NCI-H2081 treated with DMSO at 0.1 percent for 48 hours (cell line): Measurements from ENCODE around the gene SLC35B1.
"Not testable (repeated sequence)": the region's sequence is repeated elsewhere in the genome, so short reads cannot be mapped to it uniquely, and the experiment has no call there.

Experiments used
- DNase-seq: peaks from one replicate; lab custom pipeline; 2025; lab: John Stamatoyannopoulos, UW

Gene SLC35B1

GRCh38 chr17:49699966-49700575 lies 7.7 kb downstream of the SLC35B1 start:
- DNase-seq: no peak

GRCh38 chr17:49698005-49698404 lies 9.8 kb downstream of the SLC35B1 start:
- DNase-seq: no peak

GRCh38 chr17:49696233-49696761 lies 11.5 kb downstream of the SLC35B1 start:
- DNase-seq: no peak

GRCh38 chr17:49695698-49696232 lies 12.0 kb downstream of the SLC35B1 start:
- no peak for DNase-seq

- no peak for DNase-seq
These were observed 12.7 kb downstream of the SLC35B1 start for GRCh38 chr17:49694847-49695697.

- DNase-seq: no peak
These were observed 15.0 kb downstream of the SLC35B1 start for GRCh38 chr17:49692751-49693150.

GRCh38 chr17:49691677-49692191 lies 16.0 kb downstream of the SLC35B1 start:
- DNase-seq: no peak

- no peak for DNase-seq
These were observed 16.6 kb downstream of the SLC35B1 start for GRCh38 chr17:49691086-49691676.

- DNase-seq: no peak
These were observed 17.5 kb downstream of the SLC35B1 start for GRCh38 chr17:49690256-49690655.

GRCh38 chr17:49688848-49689247 lies 18.9 kb downstream of the SLC35B1 start:
- no peak for DNase-seq

- DNase-seq: no peak
These were observed 19.8 kb downstream of the SLC35B1 start for GRCh38 chr17:49687878-49688491.

- no peak for DNase-seq
These were observed 26.4 kb downstream of the SLC35B1 start for GRCh38 chr17:49681106-49681979.

- DNase-seq: no peak
These were observed 27.4 kb downstream of the SLC35B1 start for GRCh38 chr17:49680314-49680713.

- DNase-seq: peak; percentile 92
These were observed 29.6 kb downstream of the SLC35B1 start, which contains the start of gene SPOP for GRCh38 chr17:49677933-49678847. SPOP (minus strand) TSS chr17:49678097; CDS start chr17:49622810, 55,287 bp downstream.

- DNase-seq: peak; percentile 82
These were observed 30.4 kb downstream of the SLC35B1 start for GRCh38 chr17:49677134-49677932.

GRCh38 chr17:49676276-49676868 lies 31.4 kb downstream of the SLC35B1 start:
- no peak for DNase-seq

- DNase-seq: no peak
These were observed 33.3 kb downstream of the SLC35B1 start for GRCh38 chr17:49674507-49674906.

- DNase-seq: not testable (repeated sequence)
These were observed 34.1 kb downstream of the SLC35B1 start for GRCh38 chr17:49673679-49674078.
